Measurements from ENCODE around the gene MOSPD3. TPM values are rescaled to one million over a fixed set of nuclear protein-coding genes. Genes with fewer than 3 reads are reported as not detected.

Gene MOSPD3
- total RNA-seq, 1 donor from 2014 or later = 2.6 TPM

GRCh38 chr7:100575746-100576383 lies 36.5 kb upstream of the MOSPD3 start:
- Histone ChIP-seq H3K27me3 (ENCODE audit: control insufficient read depth in 3 of 3, insufficient read depth in 3 of 3, low read length in 3 of 3) (peaks cover 9 to 40% (median 39%) of the 10 kb centered on the region in 3 donors), H3K27ac (ENCODE audit: low read depth, low read length) (no peak overlapping the region), H3K4me3 (ENCODE audit: low read length in 3 of 3) (no peak overlapping the region), H3K9ac (ENCODE audit: low read depth in 1 of 3, low read length in 3 of 3) (no peak overlapping the region), H3K9me3 (ENCODE audit: control insufficient read depth in 3 of 3, low read length in 3 of 3) (no peaks in the 10 kb centered on the region), H3K4me1 (ENCODE audit: control insufficient read depth in 3 of 3, insufficient read depth in 3 of 3, low read length in 3 of 3) (no peaks in the 10 kb centered on the region), H3K36me3 (ENCODE audit: control insufficient read depth in 3 of 3, insufficient read depth in 3 of 3, low read length in 3 of 3) (peaks cover 52 to 58% (median 58%) of the 10 kb centered on the region in 3 donors)

DNA sequence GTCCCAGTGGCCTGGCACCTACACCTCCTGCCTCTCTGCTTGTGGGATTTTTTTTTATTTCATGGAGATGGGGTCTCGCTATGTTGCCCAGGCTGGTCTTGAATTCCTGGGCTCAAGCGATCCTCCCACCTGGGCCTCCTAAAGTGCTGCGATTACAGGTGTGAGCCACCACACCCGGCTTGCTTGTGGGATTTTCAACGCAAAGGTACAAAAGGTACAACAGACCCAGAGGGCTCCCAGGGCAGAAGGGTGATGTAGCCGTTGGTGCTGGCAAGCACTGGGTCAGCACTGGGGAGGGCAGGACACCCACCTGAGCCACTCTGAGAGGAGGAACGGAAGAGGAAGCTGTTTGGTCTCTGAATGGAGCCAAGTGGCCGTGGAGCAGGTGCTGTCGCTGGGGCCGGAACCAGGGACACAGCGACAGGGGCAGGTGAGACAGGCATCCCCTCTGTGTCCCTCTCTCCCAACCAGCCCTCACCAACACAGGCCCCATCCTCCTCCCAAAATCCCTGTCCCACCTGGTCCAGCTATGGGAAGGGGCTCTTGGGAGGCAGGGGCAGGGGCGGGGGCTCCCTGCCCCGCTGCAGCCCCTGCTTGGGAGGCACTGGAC lies 35.9 kb upstream of the MOSPD3 start:
- Histone ChIP-seq H3K4me1 (ENCODE audit: control insufficient read depth in 3 of 3, insufficient read depth in 3 of 3, low read length in 3 of 3) (no peaks in the 10 kb centered on the region), H3K9me3 (ENCODE audit: control insufficient read depth in 3 of 3, low read length in 3 of 3) (no peaks in the 10 kb centered on the region), H3K27ac (ENCODE audit: low read depth, low read length) (no peak overlapping the region), H3K36me3 (ENCODE audit: control insufficient read depth in 3 of 3, insufficient read depth in 3 of 3, low read length in 3 of 3) (peaks cover 58 to 64% (median 64%) of the 10 kb centered on the region in 3 donors), H3K27me3 (ENCODE audit: control insufficient read depth in 3 of 3, insufficient read depth in 3 of 3, low read length in 3 of 3) (peaks cover 3 to 34% (median 33%) of the 10 kb centered on the region in 3 donors), H3K9ac (ENCODE audit: low read depth in 1 of 3, low read length in 3 of 3) (no peak overlapping the region), H3K4me3 (ENCODE audit: low read length in 3 of 3) (no peak overlapping the region)

DNA sequence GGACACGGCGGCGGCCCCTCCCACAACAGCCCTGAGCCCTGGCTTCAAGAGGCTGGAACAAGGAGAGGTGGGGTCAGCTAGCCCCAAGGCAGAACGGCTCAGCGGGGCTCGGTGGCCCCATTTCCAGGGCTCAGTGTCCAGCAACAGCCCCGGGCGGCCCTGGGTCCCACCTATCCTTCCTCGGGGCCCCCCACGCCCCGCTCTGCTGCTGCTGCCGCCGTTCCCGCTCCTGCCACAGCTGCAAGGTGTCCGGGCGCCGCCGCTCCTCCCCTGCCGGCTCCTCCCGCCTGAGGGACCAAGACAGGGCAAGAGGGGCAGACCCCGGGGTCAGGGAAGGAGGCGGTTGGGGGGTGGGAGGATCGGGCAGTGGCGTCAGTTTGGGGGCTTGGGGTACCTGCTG lies 35.2 kb upstream of the MOSPD3 start:
- H3K36me3 ChIP-seq (ENCODE audit: control insufficient read depth in 3 of 3, insufficient read depth in 3 of 3, low read length in 3 of 3) = peaks cover 64 to 70% (median 70%) of the 10 kb centered on the region in 3 donors
- no peaks in the 10 kb centered on the region for H3K9me3 ChIP-seq (ENCODE audit: control insufficient read depth in 3 of 3, low read length in 3 of 3)
- no peak overlapping the region for H3K4me3 ChIP-seq (ENCODE audit: low read length in 3 of 3)
- no peak overlapping the region for H3K9ac ChIP-seq (ENCODE audit: low read depth in 1 of 3, low read length in 3 of 3)
- H3K27ac ChIP-seq (ENCODE audit: low read depth, low read length) = no peak overlapping the region
- peaks cover 0 to 3% (median 0%) of the 10 kb centered on the region in 3 donors for H3K4me1 ChIP-seq (ENCODE audit: control insufficient read depth in 3 of 3, insufficient read depth in 3 of 3, low read length in 3 of 3)
- peaks cover 0 to 28% (median 27%) of the 10 kb centered on the region in 3 donors for H3K27me3 ChIP-seq (ENCODE audit: control insufficient read depth in 3 of 3, insufficient read depth in 3 of 3, low read length in 3 of 3)

DNA sequence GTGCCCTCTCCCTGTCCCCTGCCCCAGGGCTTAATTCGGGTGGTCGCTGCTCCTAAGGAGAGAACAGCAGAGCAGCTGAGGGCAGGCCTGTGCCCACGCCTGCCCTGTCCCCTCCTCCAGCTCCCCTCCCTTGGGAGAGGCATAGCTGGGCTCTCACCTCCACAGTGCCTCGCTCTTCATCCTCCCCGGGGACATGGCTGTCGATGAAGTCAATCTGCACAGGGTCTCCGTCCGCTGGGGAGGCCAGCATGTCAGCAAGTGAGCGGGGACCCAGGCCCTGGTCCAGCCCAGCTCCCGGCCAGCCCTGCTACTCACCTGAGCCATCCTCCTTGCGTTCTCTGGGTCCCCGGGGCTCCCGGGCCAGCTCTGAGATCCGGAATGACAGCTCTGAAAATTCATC lies 34.8 kb upstream of the MOSPD3 start:
- Histone ChIP-seq H3K27me3 (ENCODE audit: control insufficient read depth in 3 of 3, insufficient read depth in 3 of 3, low read length in 3 of 3) (peaks cover 0 to 28% (median 25%) of the 10 kb centered on the region in 3 donors), H3K27ac (ENCODE audit: low read depth, low read length) (no peak overlapping the region), H3K9ac (ENCODE audit: low read depth in 1 of 3, low read length in 3 of 3) (no peak overlapping the region), H3K4me3 (ENCODE audit: low read length in 3 of 3) (no peak overlapping the region), H3K9me3 (ENCODE audit: control insufficient read depth in 3 of 3, low read length in 3 of 3) (no peaks in the 10 kb centered on the region), H3K4me1 (ENCODE audit: control insufficient read depth in 3 of 3, insufficient read depth in 3 of 3, low read length in 3 of 3) (peaks cover 0 to 7% (median 2%) of the 10 kb centered on the region in 3 donors), H3K36me3 (ENCODE audit: control insufficient read depth in 3 of 3, insufficient read depth in 3 of 3, low read length in 3 of 3) (peaks cover 68 to 74% (median 70%) of the 10 kb centered on the region in 3 donors)

- Histone ChIP-seq H3K9ac (ENCODE audit: low read depth in 1 of 3, low read length in 3 of 3) (no peak overlapping the region), H3K4me3 (ENCODE audit: low read length in 3 of 3) (no peak overlapping the region), H3K27me3 (ENCODE audit: control insufficient read depth in 3 of 3, insufficient read depth in 3 of 3, low read length in 3 of 3) (peaks cover 0 to 28% (median 24%) of the 10 kb centered on the region in 3 donors), H3K36me3 (ENCODE audit: control insufficient read depth in 3 of 3, insufficient read depth in 3 of 3, low read length in 3 of 3) (peaks cover 70 to 75% (median 75%) of the 10 kb centered on the region in 3 donors), H3K9me3 (ENCODE audit: control insufficient read depth in 3 of 3, low read length in 3 of 3) (no peaks in the 10 kb centered on the region), H3K27ac (ENCODE audit: low read depth, low read length) (no peak overlapping the region), H3K4me1 (ENCODE audit: control insufficient read depth in 3 of 3, insufficient read depth in 3 of 3, low read length in 3 of 3) (peaks cover 8 to 15% (median 8%) of the 10 kb centered on the region in 3 donors)
Measured at GRCh38 chr7:100578246-100579183, 33.8 kb upstream of the MOSPD3 start.

DNA sequence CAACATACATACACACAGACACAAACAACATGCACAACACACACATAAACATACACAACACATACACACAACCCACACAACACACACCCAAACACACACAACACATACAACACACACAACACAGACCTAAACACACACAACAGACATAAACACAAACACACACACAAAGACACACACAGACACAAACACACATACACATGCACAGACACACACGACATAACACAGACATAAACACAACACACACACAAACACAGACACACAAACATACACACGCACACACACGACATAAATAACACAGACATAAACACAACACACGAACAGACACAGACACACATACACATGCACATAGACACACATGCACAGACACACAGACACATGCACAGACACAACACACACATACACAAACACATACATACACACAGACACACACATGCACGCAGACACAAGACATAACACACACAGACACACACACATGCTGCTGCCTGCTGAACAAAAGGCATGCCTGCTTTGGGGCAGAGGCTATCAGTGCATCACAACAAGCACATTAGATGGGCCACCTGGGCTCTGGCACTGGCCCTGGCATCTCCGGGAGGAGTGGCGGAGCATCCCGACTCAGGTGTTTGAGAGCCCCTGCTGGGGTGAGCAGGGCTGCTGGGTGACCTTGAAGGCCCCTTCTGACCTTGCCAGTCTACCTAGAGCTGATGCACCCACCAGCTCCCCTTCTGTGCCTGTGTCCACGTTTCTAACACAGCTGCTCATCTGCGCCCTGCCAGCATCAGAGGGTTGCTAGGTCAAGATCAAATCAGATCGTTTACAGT lies 31.7 kb upstream of the MOSPD3 start:
- Histone ChIP-seq H3K9me3 (ENCODE audit: control insufficient read depth in 3 of 3, low read length in 3 of 3) (no peaks in the 10 kb centered on the region), H3K4me1 (ENCODE audit: control insufficient read depth in 3 of 3, insufficient read depth in 3 of 3, low read length in 3 of 3) (peaks cover 25 to 34% (median 27%) of the 10 kb centered on the region in 3 donors), H3K27me3 (ENCODE audit: control insufficient read depth in 3 of 3, insufficient read depth in 3 of 3, low read length in 3 of 3) (peaks cover 0 to 18% (median 17%) of the 10 kb centered on the region in 3 donors), H3K4me3 (ENCODE audit: low read length in 3 of 3) (no peak overlapping the region), H3K9ac (ENCODE audit: low read depth in 1 of 3, low read length in 3 of 3) (peak overlapping the region in 1 of 3 donors; percentile 8), H3K27ac (ENCODE audit: low read depth, low read length) (no peak overlapping the region), H3K36me3 (ENCODE audit: control insufficient read depth in 3 of 3, insufficient read depth in 3 of 3, low read length in 3 of 3) (peaks cover 61 to 66% (median 65%) of the 10 kb centered on the region in 3 donors)

DNA sequence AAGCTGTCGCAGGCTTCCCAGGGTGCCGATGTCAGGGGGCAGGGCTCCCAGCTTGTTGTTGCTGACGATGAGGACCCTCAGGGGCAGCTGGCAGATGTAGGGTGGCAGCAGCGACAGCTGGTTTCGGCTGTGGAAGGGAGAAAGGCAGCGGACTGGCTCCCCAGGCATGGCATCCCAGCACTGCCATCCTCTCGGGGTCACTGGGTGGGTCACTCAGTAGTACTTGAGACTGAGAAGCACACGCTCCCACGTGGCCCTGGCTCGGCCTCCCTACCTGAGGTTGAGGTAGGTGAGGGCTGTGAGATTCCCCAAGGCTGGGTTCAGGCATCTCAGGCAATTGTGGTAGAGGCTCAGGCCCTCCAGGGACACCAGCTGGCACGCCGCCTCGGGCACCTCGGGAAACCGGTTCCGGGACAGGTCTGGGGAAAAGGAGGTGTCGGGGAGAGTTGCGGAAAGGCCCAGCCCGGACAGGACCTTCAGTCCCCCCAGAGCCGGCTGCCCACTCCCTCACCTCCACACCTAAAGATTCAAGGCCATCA lies 30.2 kb upstream of the MOSPD3 start:
- H3K9ac ChIP-seq (ENCODE audit: low read depth in 1 of 3, low read length in 3 of 3) = no peak overlapping the region
- no peak overlapping the region for H3K27ac ChIP-seq (ENCODE audit: low read depth, low read length)

GRCh38 chr7:100582650-100583049 lies 29.7 kb upstream of the MOSPD3 start:
- Histone ChIP-seq H3K4me1 (ENCODE audit: control insufficient read depth in 3 of 3, insufficient read depth in 3 of 3, low read length in 3 of 3) (peaks cover 28 to 37% (median 30%) of the 10 kb centered on the region in 3 donors), H3K27ac (ENCODE audit: low read depth, low read length) (no peak overlapping the region), H3K9me3 (ENCODE audit: control insufficient read depth in 3 of 3, low read length in 3 of 3) (no peaks in the 10 kb centered on the region), H3K36me3 (ENCODE audit: control insufficient read depth in 3 of 3, insufficient read depth in 3 of 3, low read length in 3 of 3) (peaks cover 43 to 48% (median 47%) of the 10 kb centered on the region in 3 donors), H3K9ac (ENCODE audit: low read depth in 1 of 3, low read length in 3 of 3) (no peak overlapping the region), H3K27me3 (ENCODE audit: control insufficient read depth in 3 of 3, insufficient read depth in 3 of 3, low read length in 3 of 3) (peaks cover 0 to 11% (median 10%) of the 10 kb centered on the region in 3 donors), H3K4me3 (ENCODE audit: low read length in 3 of 3) (no peak overlapping the region)

More for the DNA sequence above, 30.2 kb upstream of the MOSPD3 start:
- Histone ChIP-seq H3K36me3 (ENCODE audit: control insufficient read depth in 3 of 3, insufficient read depth in 3 of 3, low read length in 3 of 3) (peaks cover 48 to 53% (median 51%) of the 10 kb centered on the region in 3 donors), H3K27me3 (ENCODE audit: control insufficient read depth in 3 of 3, insufficient read depth in 3 of 3, low read length in 3 of 3) (peaks cover 0 to 12% (median 10%) of the 10 kb centered on the region in 3 donors), H3K4me3 (ENCODE audit: low read length in 3 of 3) (no peak overlapping the region), H3K9me3 (ENCODE audit: control insufficient read depth in 3 of 3, low read length in 3 of 3) (no peaks in the 10 kb centered on the region), H3K4me1 (ENCODE audit: control insufficient read depth in 3 of 3, insufficient read depth in 3 of 3, low read length in 3 of 3) (peaks cover 28 to 37% (median 30%) of the 10 kb centered on the region in 3 donors)
